ENCODE data around the gene GNGT2.
A peak's percentile ranks its signal among the peaks of the same experiment; 100 is the strongest.

The GNGT2 gene

DNA sequence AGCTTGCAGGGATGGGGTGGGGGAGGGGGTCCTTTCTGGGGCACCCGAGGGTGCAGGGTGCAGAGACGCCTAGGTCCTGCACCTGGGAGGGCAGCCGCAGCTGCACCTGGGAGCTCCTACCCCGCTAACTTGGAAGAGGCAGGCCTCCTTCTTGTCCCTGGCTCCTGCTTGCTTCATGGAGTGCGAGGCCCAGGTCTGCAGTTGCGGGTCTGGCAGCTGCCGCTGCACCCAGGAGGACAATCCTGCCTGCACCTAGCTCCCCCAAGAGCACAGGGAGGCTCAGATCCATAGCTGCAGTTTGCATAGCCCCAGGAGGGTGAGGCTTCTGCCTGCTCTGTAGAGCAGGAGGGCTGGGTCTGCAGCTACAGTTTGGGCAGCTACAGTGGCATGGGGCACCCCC is 26.6 kb downstream of the GNGT2 start:
- no peaks in the 10 kb centered on the region for H3F3A ChIP-seq (ENCODE audit: insufficient read depth, low read length)
- H3K9ac ChIP-seq (ENCODE audit: low read length) = no peak overlapping the region
- no peak overlapping the region for H3K4me3 ChIP-seq (ENCODE audit: low read length)
- TF ChIP-seq CTCF (IDR thresholded peaks at IDR 0.05; ENCODE audit: low read length) (no peak), EZH2 (optimal IDR thresholded peaks at IDR 0.05; ENCODE audit: low read depth, low read length) (no peak), EZH2phosphoT487 (IDR thresholded peaks at IDR 0.05; ENCODE audit: low read length) (no peak)
- no peaks in the 10 kb centered on the region for H3K79me2 ChIP-seq (ENCODE audit: low read length)
- no peak for DNase-seq
- H4K20me1 ChIP-seq (ENCODE audit: insufficient read depth, low read length) = no peaks in the 10 kb centered on the region
- no peaks in the 10 kb centered on the region for H3K36me3 ChIP-seq (replicated peaks; ENCODE audit: insufficient read depth, low read length)
- no peak overlapping the region for H3K4me2 ChIP-seq (ENCODE audit: low read depth, low read length)
- no peak overlapping the region for H2AFZ ChIP-seq (ENCODE audit: low read length)
- H3K9me3 ChIP-seq (replicated peaks; ENCODE audit: insufficient read depth, low read length) = no peaks in the 10 kb centered on the region
- H3K27ac ChIP-seq (ENCODE audit: low read length) = no peak overlapping the region
- peaks cover 7% of the 10 kb centered on the region for H3K4me1 ChIP-seq (ENCODE audit: low read length)
- no peaks in the 10 kb centered on the region for H3K9me2 ChIP-seq (replicated peaks; ENCODE audit: insufficient read depth, low read length)
- no peaks in the 10 kb centered on the region for H3K27me3 ChIP-seq (replicated peaks; ENCODE audit: insufficient read depth, low read length)

DNA sequence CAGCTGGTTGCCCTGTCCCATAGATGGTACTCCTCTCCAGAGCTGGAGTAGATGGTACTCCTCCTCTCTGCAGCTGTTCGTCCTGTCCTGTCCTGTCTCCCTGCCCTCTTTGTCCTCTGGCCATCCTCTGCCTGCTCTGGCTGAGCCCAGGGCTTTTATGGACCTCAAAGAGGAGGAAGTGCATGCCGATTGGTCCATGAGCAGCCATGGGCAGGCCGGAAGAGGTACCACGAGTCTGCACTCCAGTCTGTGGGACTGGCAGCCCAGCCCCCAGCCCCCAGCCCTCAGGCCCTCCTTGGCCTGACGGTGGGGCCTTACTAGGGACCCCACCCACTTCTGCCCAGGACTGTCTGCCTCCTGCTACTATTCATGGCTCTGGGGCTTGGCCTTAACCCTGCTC is 27.0 kb downstream of the GNGT2 start:
- H3K27ac ChIP-seq (ENCODE audit: low read length) = no peak overlapping the region
- no peak for TF ChIP-seq EZH2phosphoT487 (IDR thresholded peaks at IDR 0.05; ENCODE audit: low read length)
- no peak for TF ChIP-seq CTCF (IDR thresholded peaks at IDR 0.05; ENCODE audit: low read length)
- TF ChIP-seq EZH2 (optimal IDR thresholded peaks at IDR 0.05; ENCODE audit: low read depth, low read length) = no peak
- no peak overlapping the region for H3K4me2 ChIP-seq (ENCODE audit: low read depth, low read length)
- H3K9me2 ChIP-seq (replicated peaks; ENCODE audit: insufficient read depth, low read length) = no peaks in the 10 kb centered on the region
- no peak overlapping the region for H3K4me3 ChIP-seq (ENCODE audit: low read length)
- no peak overlapping the region for H3K9ac ChIP-seq (ENCODE audit: low read length)
- DNase-seq = no peak
- no peak overlapping the region for H2AFZ ChIP-seq (ENCODE audit: low read length)
- no peaks in the 10 kb centered on the region for H4K20me1 ChIP-seq (ENCODE audit: insufficient read depth, low read length)
- H3K27me3 ChIP-seq (replicated peaks; ENCODE audit: insufficient read depth, low read length) = no peaks in the 10 kb centered on the region
- no peaks in the 10 kb centered on the region for H3K9me3 ChIP-seq (replicated peaks; ENCODE audit: insufficient read depth, low read length)
- peaks cover 7% of the 10 kb centered on the region for H3K4me1 ChIP-seq (ENCODE audit: low read length)
- no peaks in the 10 kb centered on the region for H3K79me2 ChIP-seq (ENCODE audit: low read length)
- H3F3A ChIP-seq (ENCODE audit: insufficient read depth, low read length) = no peaks in the 10 kb centered on the region
- H3K36me3 ChIP-seq (replicated peaks; ENCODE audit: insufficient read depth, low read length) = no peaks in the 10 kb centered on the region

DNA sequence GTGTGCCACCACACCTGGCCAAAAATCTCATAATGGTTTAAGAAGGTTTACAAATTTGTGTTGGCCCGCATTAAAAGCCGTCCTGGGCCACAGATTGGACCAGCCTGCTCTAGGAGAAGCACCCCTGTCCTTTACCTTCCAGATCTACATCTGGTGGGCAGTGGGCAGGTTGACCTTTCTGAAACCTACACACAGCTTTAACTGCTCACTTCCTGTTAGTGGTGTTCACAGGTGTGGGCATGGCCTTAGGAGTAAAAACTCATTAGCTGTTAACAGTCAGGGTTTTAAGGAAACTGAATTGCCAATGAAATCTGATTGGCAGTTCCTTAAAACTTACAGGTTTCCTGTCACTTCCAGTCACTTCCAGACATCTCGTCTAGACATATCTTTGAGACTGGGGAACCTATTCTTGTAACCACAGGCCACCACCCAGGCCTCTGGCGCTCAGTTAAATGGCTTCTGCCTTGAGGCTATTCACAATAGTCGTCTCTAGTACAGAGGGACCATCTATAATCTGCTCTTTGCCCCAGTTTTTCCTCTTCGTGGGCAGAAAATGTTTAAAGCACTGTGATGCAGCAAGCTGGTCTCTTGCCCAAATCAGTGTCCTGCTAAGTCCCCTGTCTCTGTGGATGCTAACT is 29.3 kb downstream of the GNGT2 start:
- H3K4me1 ChIP-seq (ENCODE audit: low read length) = peaks cover 7% of the 10 kb centered on the region
- H4K20me1 ChIP-seq (ENCODE audit: insufficient read depth, low read length) = no peaks in the 10 kb centered on the region
- H3K9ac ChIP-seq (ENCODE audit: low read length) = no peak overlapping the region
- no peak overlapping the region for H2AFZ ChIP-seq (ENCODE audit: low read length)
- H3K9me3 ChIP-seq (replicated peaks; ENCODE audit: insufficient read depth, low read length) = no peaks in the 10 kb centered on the region
- no peak overlapping the region for H3K4me3 ChIP-seq (ENCODE audit: low read length)
- H3K79me2 ChIP-seq (ENCODE audit: low read length) = no peaks in the 10 kb centered on the region
- H3K27ac ChIP-seq (ENCODE audit: low read length) = no peak overlapping the region
- no peaks in the 10 kb centered on the region for H3K36me3 ChIP-seq (replicated peaks; ENCODE audit: insufficient read depth, low read length)
- H3F3A ChIP-seq (ENCODE audit: insufficient read depth, low read length) = no peaks in the 10 kb centered on the region
- peak; percentile 34 for DNase-seq
- H3K27me3 ChIP-seq (replicated peaks; ENCODE audit: insufficient read depth, low read length) = no peaks in the 10 kb centered on the region; the same call in 1 of the 2 replicates
- no peak for TF ChIP-seq CTCF (IDR thresholded peaks at IDR 0.05; ENCODE audit: low read length)
- TF ChIP-seq EZH2phosphoT487 (IDR thresholded peaks at IDR 0.05; ENCODE audit: low read length) = no peak
- TF ChIP-seq EZH2 (optimal IDR thresholded peaks at IDR 0.05; ENCODE audit: low read depth, low read length) = no peak
- H3K9me2 ChIP-seq (replicated peaks; ENCODE audit: insufficient read depth, low read length) = no peaks in the 10 kb centered on the region
- no peak overlapping the region for H3K4me2 ChIP-seq (ENCODE audit: low read depth, low read length)
